Measurements from ENCODE around the gene ITGBL1.

Gene ITGBL1

DNA sequence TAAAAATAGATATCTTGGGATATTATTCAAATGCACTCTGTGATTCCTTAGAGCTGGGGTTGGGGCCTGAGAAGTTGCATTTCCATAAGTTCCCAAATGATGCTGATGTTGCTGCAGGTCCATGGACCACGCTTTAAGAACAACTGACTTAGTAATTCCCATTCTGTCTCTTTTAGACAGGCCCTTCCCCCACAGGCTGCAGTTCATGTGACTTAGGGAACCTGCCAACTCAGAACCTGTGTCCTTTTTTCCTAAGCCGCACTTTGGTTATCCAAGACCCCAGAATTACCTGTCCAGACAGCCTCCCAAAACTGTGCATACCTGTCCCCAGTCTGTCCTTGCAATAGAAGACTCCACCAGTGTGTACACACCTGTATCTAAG, 1.7 kb upstream of the ITGBL1 start:
- DNase-seq (ENCODE audit: low read depth in 2 of 2, low spot score in 1 of 2) = no peak

- no peak for DNase-seq (ENCODE audit: low read depth in 2 of 2, low spot score in 1 of 2)
These were observed 834 bp upstream of the ITGBL1 start for GRCh38 chr13:101451641-101452040.

DNA sequence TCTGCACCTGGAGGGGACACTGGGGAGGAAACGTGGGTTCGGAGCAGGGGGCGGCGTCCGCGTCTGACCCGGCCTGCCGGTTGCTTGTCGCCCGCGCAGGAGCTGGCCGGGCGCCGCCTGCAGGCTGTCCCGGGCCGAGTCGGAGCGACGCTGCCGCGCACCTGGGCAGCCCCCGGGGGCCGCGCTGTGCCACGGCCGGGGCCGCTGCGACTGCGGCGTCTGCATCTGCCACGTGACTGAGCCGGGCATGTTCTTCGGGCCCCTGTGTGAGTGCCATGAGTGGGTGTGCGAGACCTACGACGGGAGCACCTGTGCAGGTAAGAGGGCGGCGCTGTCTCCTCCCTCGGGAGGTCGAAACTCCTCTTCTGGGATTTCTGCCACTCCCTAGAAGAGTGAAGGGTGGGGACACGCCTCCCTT, 1.3 kb downstream of the ITGBL1 start:
- DNase-seq (ENCODE audit: low read depth in 2 of 2, low spot score in 1 of 2) = no peak

DNA sequence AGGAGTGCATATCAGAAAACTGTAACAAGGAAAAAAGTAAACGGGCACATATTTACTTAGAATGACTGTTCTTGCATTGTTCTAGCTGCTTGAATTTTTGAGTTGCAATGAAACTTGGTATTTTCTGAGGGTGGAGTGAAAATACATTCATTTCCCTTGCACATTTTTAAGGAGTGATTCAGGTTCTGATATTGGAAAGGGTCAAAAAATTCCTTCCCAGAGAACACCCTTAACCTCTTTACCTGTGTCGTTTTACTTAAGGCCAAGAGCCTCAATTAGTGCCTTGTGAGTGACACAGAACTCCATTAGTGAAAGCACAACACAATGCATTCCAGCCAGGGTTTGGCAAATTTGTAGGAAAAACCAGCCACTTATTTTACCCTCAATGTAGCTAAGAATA, 2.3 kb downstream of the ITGBL1 start:
- DNase-seq (ENCODE audit: low read depth in 2 of 2, low spot score in 1 of 2) = no peak

- DNase-seq (ENCODE audit: low read depth in 2 of 2, low spot score in 1 of 2) = no peak
These were observed 3.4 kb downstream of the ITGBL1 start for GRCh38 chr13:101455863-101456262.

DNA sequence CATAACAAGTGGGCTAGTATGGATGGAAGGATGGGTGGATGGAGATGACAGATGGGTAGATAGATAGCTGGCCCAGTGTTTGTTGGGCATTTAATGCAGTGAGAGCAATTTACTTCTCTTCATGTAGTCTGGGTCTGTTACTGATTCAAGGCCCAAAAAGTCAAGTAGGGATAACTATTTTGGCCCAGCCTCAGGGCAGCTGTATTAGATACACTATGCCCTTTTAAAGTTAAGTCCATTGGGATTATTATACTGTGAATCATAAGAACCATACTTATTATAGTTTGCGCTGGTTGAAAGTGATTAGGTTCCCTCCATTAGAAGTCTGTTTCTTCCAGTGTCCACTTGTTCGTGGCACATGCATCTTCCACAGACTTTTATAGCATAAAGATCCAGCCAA, 4.7 kb downstream of the ITGBL1 start:
- DNase-seq (ENCODE audit: low read depth in 2 of 2, low spot score in 1 of 2) = no peak

- no peak for DNase-seq (ENCODE audit: low read depth in 2 of 2, low spot score in 1 of 2)
These were observed 13.4 kb downstream of the ITGBL1 start for GRCh38 chr13:101465877-101466276.

GRCh38 chr13:101467415-101467814, 14.9 kb downstream of the ITGBL1 start:
- DNase-seq (ENCODE audit: low read depth in 2 of 2, low spot score in 1 of 2) = no peak

DNA sequence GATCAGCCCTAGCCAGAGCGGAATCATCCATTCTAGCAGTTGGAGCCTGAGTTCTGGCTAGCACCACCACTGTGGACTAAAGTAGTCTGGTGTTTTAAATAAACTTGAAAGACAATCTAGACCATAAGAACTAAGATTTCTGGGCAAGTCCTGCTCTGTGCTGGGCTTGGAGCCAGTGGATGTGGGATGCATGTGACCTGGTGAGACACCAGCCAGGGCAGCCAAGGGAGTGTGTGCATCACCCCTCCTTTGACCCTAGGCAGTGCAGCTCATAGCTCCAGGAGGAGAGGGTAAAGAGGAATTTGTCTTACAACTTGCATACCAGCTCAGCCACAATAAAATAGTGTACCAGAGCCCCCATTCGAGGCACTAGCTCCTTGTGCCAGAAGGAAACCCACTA, 21.0 kb downstream of the ITGBL1 start:
- DNase-seq (ENCODE audit: low read depth in 2 of 2, low spot score in 1 of 2) = no peak

DNA sequence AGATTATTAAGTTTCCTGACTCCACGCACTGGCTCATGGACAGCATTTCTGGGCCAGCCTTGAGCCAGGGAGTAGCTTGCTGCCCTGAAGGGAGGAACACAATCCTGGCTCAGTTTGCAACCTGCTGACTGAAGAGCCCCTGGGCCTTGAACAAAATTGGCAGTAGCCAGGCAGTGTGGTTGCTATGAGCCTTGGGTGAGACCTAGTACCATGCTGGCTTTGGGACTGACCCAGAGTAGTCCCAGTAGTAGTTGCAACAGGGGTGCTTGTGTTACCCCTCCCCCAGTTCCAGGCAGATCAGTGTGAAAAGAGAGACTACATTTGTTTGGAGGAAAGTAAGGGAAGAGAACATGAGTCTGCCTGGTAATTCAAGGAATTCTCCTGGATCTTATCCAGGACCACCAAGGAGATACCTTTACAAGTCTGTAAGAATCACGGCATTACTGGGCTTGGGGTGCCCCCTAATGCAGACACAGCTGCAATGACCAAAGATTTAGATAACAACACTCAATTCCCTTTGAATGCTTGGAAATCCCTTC, 22.0 kb downstream of the ITGBL1 start:
- DNase-seq (ENCODE audit: low read depth in 2 of 2, low spot score in 1 of 2) = no peak

GRCh38 chr13:101475536-101475935, 23.1 kb downstream of the ITGBL1 start:
- DNase-seq (ENCODE audit: low read depth in 2 of 2, low spot score in 1 of 2) = no peak

DNA sequence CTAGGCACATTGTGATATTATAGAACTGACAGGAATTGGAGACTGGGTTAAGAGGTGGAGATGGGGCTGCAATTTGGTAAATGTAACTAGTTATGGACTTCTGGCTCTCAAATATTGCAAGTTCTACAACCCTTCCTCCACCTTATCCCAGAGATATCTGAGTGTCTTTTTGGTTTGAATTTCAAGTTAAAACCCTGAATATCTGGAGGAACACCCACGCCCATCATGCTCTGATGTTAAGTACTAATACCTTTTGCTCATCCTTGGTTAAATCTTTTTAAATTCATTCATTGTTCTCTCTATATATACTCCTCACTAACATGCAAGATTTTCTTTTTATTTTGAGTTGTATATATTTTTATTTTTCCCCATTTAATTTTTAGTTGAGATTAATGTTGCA, 28.9 kb downstream of the ITGBL1 start:
- DNase-seq (ENCODE audit: low read depth in 2 of 2, low spot score in 1 of 2) = no peak

- no peak for DNase-seq (ENCODE audit: low read depth in 2 of 2, low spot score in 1 of 2)
These were observed 34.4 kb downstream of the ITGBL1 start for GRCh38 chr13:101486708-101487437.

DNA sequence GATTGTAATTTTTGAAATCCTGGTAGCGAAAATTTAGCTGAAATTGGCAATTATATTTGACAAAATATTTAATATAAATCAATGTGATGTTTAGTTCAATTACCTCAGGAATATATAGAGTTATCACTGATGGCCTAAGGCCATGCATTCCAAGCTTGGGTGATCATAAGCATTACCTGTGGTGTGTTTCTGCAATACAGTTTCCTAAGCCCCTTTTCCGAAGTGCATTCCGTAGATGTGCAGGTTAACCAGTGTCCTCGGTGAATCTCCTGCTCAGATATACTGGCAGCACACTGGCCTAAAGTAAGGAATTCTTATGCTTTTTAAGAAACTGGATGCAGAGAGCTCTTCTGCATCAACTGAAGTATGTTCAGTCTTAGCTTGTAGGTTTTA, 35.0 kb downstream of the ITGBL1 start:
- no peak for DNase-seq (ENCODE audit: low read depth in 2 of 2, low spot score in 1 of 2)

GRCh38 chr13:101488734-101489133, 36.3 kb downstream of the ITGBL1 start:
- no peak for DNase-seq (ENCODE audit: low read depth in 2 of 2, low spot score in 1 of 2)

GRCh38 chr13:101489643-101490405, 37.3 kb downstream of the ITGBL1 start:
- DNase-seq (ENCODE audit: low read depth in 2 of 2, low spot score in 1 of 2) = no peak

- DNase-seq (ENCODE audit: low read depth in 2 of 2, low spot score in 1 of 2) = no peak
These were observed 38.0 kb downstream of the ITGBL1 start for GRCh38 chr13:101490406-101491015.

- DNase-seq (ENCODE audit: low read depth in 2 of 2, low spot score in 1 of 2) = no peak
These were observed 39.9 kb downstream of the ITGBL1 start for GRCh38 chr13:101492251-101492910.

GRCh38 chr13:101493541-101493940, 41.1 kb downstream of the ITGBL1 start:
- no peak for DNase-seq (ENCODE audit: low read depth in 2 of 2, low spot score in 1 of 2)

GRCh38 chr13:101499406-101499805, 46.9 kb downstream of the ITGBL1 start:
- DNase-seq (ENCODE audit: low read depth in 2 of 2, low spot score in 1 of 2) = no peak

DNA sequence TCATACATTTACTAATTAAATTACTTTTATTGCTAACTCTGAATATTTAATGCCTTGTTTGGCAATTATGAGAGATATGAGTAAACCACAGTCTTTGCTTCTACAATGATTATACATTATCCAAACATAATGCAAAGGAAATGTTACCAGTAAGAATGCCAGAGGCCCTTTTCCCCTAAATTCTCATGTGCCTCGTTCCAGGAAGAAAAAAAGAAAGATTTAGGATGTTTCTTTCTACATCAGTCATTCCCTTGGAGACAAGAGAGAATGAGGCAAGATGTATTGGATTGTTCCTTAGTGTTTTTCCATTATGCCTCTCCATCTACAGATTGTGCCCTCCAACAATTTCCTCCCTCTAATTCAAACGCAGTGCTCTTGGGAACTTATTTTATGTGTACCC, 50.1 kb downstream of the ITGBL1 start:
- DNase-seq (ENCODE audit: low read depth in 2 of 2, low spot score in 1 of 2) = no peak

GRCh38 chr13:101511161-101511560, 58.7 kb downstream of the ITGBL1 start:
- DNase-seq (ENCODE audit: low read depth in 2 of 2, low spot score in 1 of 2) = no peak
